Tibial nerve (tissue), 3 donors: ENCODE measurements around the gene RAVER2.

Source experiments
- POLR2A ChIP-seq, 2 donors: fragments of 450-650 bp; IDR thresholded peaks; one replicate each; pipeline ENCODE4 v1.6.1; 2017; ENCODE audit warnings: antibody characterized with exemption in 2 of 2, mild to moderate bottlenecking in 2 of 2, moderate library complexity in 2 of 2
- TF ChIP-seq, protein P1 (sequence below), 5 experiments: fragments of 200-600 bp in 3 of 5; fragments of 450-650 bp in 2 of 5; sonication (generic) in 3 of 5; IDR thresholded peaks; one replicate each; pipeline ENCODE4 v1.5.1; 2016 to 2019; ENCODE audit warnings: antibody characterized with exemption in 5 of 5, mild to moderate bottlenecking in 3 of 5, moderate library complexity in 2 of 5

DNA sequence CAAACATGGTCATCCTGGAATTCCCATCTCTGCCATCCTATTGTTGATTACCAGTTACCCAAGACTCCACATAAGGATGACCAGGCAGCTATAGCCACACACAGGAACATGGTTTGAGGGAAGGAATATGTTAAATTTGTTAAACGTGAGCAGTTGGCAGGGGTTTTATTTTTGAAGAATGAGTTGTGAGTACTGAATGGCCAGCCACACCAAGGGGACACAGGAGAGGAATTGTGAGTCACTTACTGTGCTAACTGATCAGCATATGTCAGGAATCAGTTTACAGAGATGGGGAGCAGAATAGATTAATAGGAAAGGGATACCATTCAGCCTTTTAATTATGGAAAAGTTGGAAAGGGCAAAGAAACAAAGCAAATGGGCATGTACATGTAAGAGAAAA lies 39.3 kb upstream of the RAVER2 start:
- TF ChIP-seq, protein P1, sequence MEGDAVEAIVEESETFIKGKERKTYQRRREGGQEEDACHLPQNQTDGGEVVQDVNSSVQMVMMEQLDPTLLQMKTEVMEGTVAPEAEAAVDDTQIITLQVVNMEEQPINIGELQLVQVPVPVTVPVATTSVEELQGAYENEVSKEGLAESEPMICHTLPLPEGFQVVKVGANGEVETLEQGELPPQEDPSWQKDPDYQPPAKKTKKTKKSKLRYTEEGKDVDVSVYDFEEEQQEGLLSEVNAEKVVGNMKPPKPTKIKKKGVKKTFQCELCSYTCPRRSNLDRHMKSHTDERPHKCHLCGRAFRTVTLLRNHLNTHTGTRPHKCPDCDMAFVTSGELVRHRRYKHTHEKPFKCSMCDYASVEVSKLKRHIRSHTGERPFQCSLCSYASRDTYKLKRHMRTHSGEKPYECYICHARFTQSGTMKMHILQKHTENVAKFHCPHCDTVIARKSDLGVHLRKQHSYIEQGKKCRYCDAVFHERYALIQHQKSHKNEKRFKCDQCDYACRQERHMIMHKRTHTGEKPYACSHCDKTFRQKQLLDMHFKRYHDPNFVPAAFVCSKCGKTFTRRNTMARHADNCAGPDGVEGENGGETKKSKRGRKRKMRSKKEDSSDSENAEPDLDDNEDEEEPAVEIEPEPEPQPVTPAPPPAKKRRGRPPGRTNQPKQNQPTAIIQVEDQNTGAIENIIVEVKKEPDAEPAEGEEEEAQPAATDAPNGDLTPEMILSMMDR (IDR thresholded peaks at IDR 0.05): no peak
- TF ChIP-seq POLR2A (IDR thresholded peaks at IDR 0.05): no peak
